IMR-90 (cell line): ENCODE measurements around the gene SLC9A6. TPM values are rescaled to one million over a fixed set of nuclear protein-coding genes. Genes with fewer than 3 reads are reported as not detected.

ENCODE experiments used
- ATAC-seq: fragments of 200-7000 bp; cut with Tn5 transposase; 2 replicates; pipeline ENCODE4 v1.9.1; 2020; ENCODE audit warnings: low read depth, mild to moderate bottlenecking, moderate library complexity
- BruUV-seq: library from RNA; stranded (reverse); fragments of 400-500 nt; replicated peaks from 2 replicates; lab custom pipeline; 2021; lab: Mats Ljungman, UMichigan
- CTCF ChIA-PET: fragments of 300-600 bp; formaldehyde crosslinking; extraction: SDS; loops from one replicate; lab custom pipeline; 2021; ENCODE audit warnings: antibody characterized with exemption; lab: Yijun Ruan, JAX
- POLR2A ChIA-PET: fragments of 300-600 bp; sonication (Branson Sonifier 250); formaldehyde crosslinking; loops from one replicate; lab custom pipeline; 2022; ENCODE audit warnings: antibody characterized with exemption; ENCODE audit not compliant: unreplicated experiment; lab: Charles Lee
- DNase-seq: peaks from one replicate; pipeline ENCODE4 v3.0.0; 2013
- H2AFZ ChIP-seq: replicated peaks from 2 replicates; pipeline ENCODE3; 2013; ENCODE audit warnings: low read length, mild to moderate bottlenecking; ENCODE audit not compliant: poor library complexity
- H2AK5ac ChIP-seq: 2 replicates; pipeline ENCODE4 v1.6.1; 2013; ENCODE audit warnings: low read depth, low read length, inconsistent platforms
- H2AK9ac ChIP-seq: replicated peaks from 2 replicates; pipeline ENCODE3; 2013; ENCODE audit warnings: mild to moderate bottlenecking, low read depth, low read length, moderate library complexity; ENCODE audit not compliant: poor library complexity
- H2BK120ac ChIP-seq: 2 replicates; pipeline ENCODE4 v1.6.1; 2013; ENCODE audit warnings: low read depth, low read length, inconsistent platforms
- H2BK15ac ChIP-seq: 3 replicates; pipeline ENCODE4 v1.6.1; 2013; ENCODE audit warnings: low read depth, low read length, inconsistent platforms
- H2BK20ac ChIP-seq: 2 replicates; pipeline ENCODE4 v1.6.1; 2013; ENCODE audit warnings: low read depth, mild to moderate bottlenecking, inconsistent platforms, low read length, moderate library complexity
- H2BK5ac ChIP-seq: 2 replicates; pipeline ENCODE4 v1.6.1; 2013; ENCODE audit warnings: mild to moderate bottlenecking, low read depth, low read length, inconsistent platforms; ENCODE audit not compliant: poor library complexity, severe bottlenecking
- H3K14ac ChIP-seq: replicated peaks from 2 replicates; pipeline ENCODE4 v1.6.1; 2013; ENCODE audit warnings: low read depth, low read length, inconsistent platforms
- H3K18ac ChIP-seq: 2 replicates; pipeline ENCODE4 v1.6.1; 2013; ENCODE audit warnings: low read depth, low read length, control low read depth
- H3K23ac ChIP-seq: 2 replicates; pipeline ENCODE4 v1.6.1; 2013; ENCODE audit warnings: low read depth, low read length, inconsistent platforms
- H3K27ac ChIP-seq: 2 replicates; pipeline ENCODE4 v1.5.1; 2013; ENCODE audit warnings: mild to moderate bottlenecking, control low read depth, low read length; ENCODE audit not compliant: insufficient read depth
- H3K27me3 ChIP-seq: 2 replicates; pipeline ENCODE4 v1.6.1; 2013; ENCODE audit warnings: low read length; ENCODE audit not compliant: control insufficient read depth, insufficient read depth
- H3K36me3 ChIP-seq: 2 replicates; pipeline ENCODE4 v1.6.1; 2013; ENCODE audit warnings: low read length, mixed read lengths; ENCODE audit not compliant: control insufficient read depth, insufficient read depth
- H3K4ac ChIP-seq: 2 replicates; pipeline ENCODE4 v1.6.1; 2013; ENCODE audit warnings: low read depth, low read length, inconsistent platforms
- H3K4me1 ChIP-seq: 2 replicates; pipeline ENCODE4 v1.6.1; 2013; ENCODE audit warnings: low read length, mixed read lengths; ENCODE audit not compliant: control insufficient read depth, insufficient read depth
- H3K4me2 ChIP-seq: 2 replicates; pipeline ENCODE4 v1.6.1; 2013; ENCODE audit warnings: low read depth, mild to moderate bottlenecking, control low read depth, low read length, moderate library complexity
- H3K4me3 ChIP-seq: 2 replicates; pipeline ENCODE4 v1.5.1; 2013; ENCODE audit warnings: low read depth, mild to moderate bottlenecking, control low read depth, low read length, moderate library complexity; ENCODE audit not compliant: insufficient read depth
- H3K56ac ChIP-seq: 2 replicates; pipeline ENCODE4 v1.6.1; 2013; ENCODE audit warnings: low read length, inconsistent platforms; ENCODE audit not compliant: insufficient read depth; ENCODE audit errors: extremely low read depth
- H3K79me1 ChIP-seq, 2 experiments: 2 replicates each; pipeline ENCODE4 v1.6.1; 2013; ENCODE audit warnings: low read length in 2 of 2, inconsistent platforms in 1 of 2, low read depth in 1 of 2
- H3K9ac ChIP-seq: 2 replicates; pipeline ENCODE4 v1.6.1; 2013; ENCODE audit warnings: low read depth, low read length, control low read depth
- H3K9me1 ChIP-seq: 2 replicates; pipeline ENCODE4 v1.6.1; 2013; ENCODE audit warnings: low read length, inconsistent platforms; ENCODE audit not compliant: insufficient read depth
- H3K9me3 ChIP-seq: 2 replicates; pipeline ENCODE4 v1.6.1; 2013; ENCODE audit warnings: low read length; ENCODE audit not compliant: control insufficient read depth, insufficient read depth
- H4K20me1 ChIP-seq: 2 replicates; pipeline ENCODE4 v1.6.1; 2013; ENCODE audit warnings: low read length, inconsistent platforms; ENCODE audit not compliant: insufficient read depth
- H4K5ac ChIP-seq: 2 replicates; pipeline ENCODE4 v1.6.1; 2013; ENCODE audit warnings: mild to moderate bottlenecking, low read depth, low read length, control low read depth
- H4K8ac ChIP-seq, 2 experiments: 2 replicates each; pipeline ENCODE4 v1.6.1; 2013; ENCODE audit warnings: low read depth in 2 of 2, low read length in 2 of 2, control low read depth in 1 of 2, inconsistent platforms in 1 of 2
- H4K91ac ChIP-seq: 2 replicates; pipeline ENCODE4 v1.6.1; 2013; ENCODE audit warnings: low read depth, low read length, inconsistent platforms; ENCODE audit not compliant: insufficient read depth
- BHLHE40 ChIP-seq: fragments of 150-350 bp; IDR thresholded peaks from 2 replicates; pipeline ENCODE4 v1.6.1; 2016; ENCODE audit warnings: mild to moderate bottlenecking, low read depth, low read length
- CHD1 ChIP-seq: IDR thresholded peaks from 2 replicates; pipeline ENCODE4 v1.6.1; 2012; ENCODE audit warnings: low read depth, low read length, improper control_type of control experiment
- MAFK ChIP-seq: IDR thresholded peaks from 2 replicates; pipeline ENCODE4 v1.6.1; 2012; ENCODE audit warnings: low read depth, low read length, improper control_type of control experiment
- MAZ ChIP-seq: IDR thresholded peaks from 2 replicates; pipeline ENCODE4 v1.6.1; 2012; ENCODE audit warnings: low read depth, mild to moderate bottlenecking, low read length, improper control_type of control experiment, moderate library complexity, borderline replicate concordance
- MXI1 ChIP-seq: IDR thresholded peaks from 2 replicates; pipeline ENCODE4 v1.6.1; 2012; ENCODE audit warnings: low read depth, mild to moderate bottlenecking, low read length, moderate library complexity, borderline replicate concordance
- NFE2L2 ChIP-seq: fragments of 150-350 bp; IDR thresholded peaks from 2 replicates; pipeline ENCODE4 v1.6.1; 2016; ENCODE audit warnings: low read depth, mild to moderate bottlenecking, low read length
- POLR2A ChIP-seq: IDR thresholded peaks from 2 replicates; pipeline ENCODE4 v1.6.1; 2012; ENCODE audit warnings: mild to moderate bottlenecking, low read depth, low read length
- RCOR1 ChIP-seq: IDR thresholded peaks from 2 replicates; pipeline ENCODE4 v1.6.1; 2012; ENCODE audit warnings: mild to moderate bottlenecking, low read length, improper control_type of control experiment; ENCODE audit not compliant: insufficient replicate concordance
- RFX5 ChIP-seq: IDR thresholded peaks from 2 replicates; pipeline ENCODE4 v1.8.0; 2012; ENCODE audit warnings: low read depth, mild to moderate bottlenecking, low read length, moderate library complexity
- SMC3 ChIP-seq: fragments of 150-350 bp; IDR thresholded peaks from 2 replicates; pipeline ENCODE4 v1.6.1; 2016; ENCODE audit warnings: low read depth, mild to moderate bottlenecking, antibody characterized with exemption, low read length, moderate library complexity
- USF2 ChIP-seq: fragments of 150-350 bp; IDR thresholded peaks from 2 replicates; pipeline ENCODE4 v1.6.1; 2017; ENCODE audit warnings: mild to moderate bottlenecking, antibody characterized with exemption, low read length, low read depth
- WGBS, 2 experiments: methylation state at CpG; one replicate each; pipeline versions ENCODE4 v1.1.5 to v1.1.7; 2013; ENCODE audit warnings: missing lambda C conversion rate in 2 of 2; ENCODE audit not compliant: insufficient read length in 1 of 2; ENCODE audit errors: extremely low coverage in 2 of 2; 5-methylcytosine and 5-hydroxymethylcytosine counted together
- dilution Hi-C: fragments of 300-500 bp; cut with HindIII; formaldehyde crosslinking; loops from one replicate; pipeline ENCODE4 v1.14.3; 2018; ENCODE audit warnings: low sequenced_read_pairs; ENCODE audit not compliant: unreplicated experiment
- in situ Hi-C: fragments of 300-500 bp; cut with MboI; formaldehyde crosslinking; loops from 3 replicates; pipeline ENCODE4 v1.14.3; 2019; ENCODE audit warnings: low sequenced_read_pairs, inconsistent platforms, mixed read lengths
- intact Hi-C: fragments of 100-400 bp; cut with micrococcal nuclease; formaldehyde crosslinking; loops from 2 replicates; pipeline ENCODE4 v1.10.0; 2022
- polyA plus RNA-seq, 3 experiments: library from polyadenylated mRNA; depleted of rRNA; stranded (reverse); fragments of >200 nt; gene quantifications; 2 replicates each; pipeline ENCODE4 v1.2.3, GENCODE V29; 2012; ENCODE audit warnings: low replicate concordance in 1 of 3
- total RNA-seq: library from RNA; depleted of rRNA; stranded (reverse); fragments of >200 nt; gene quantifications from 2 replicates; pipeline ENCODE4 v1.2.3, GENCODE V29; 2012
- TF ChIP-seq, protein P1 (sequence below): conservative IDR thresholded peaks from 2 replicates; pipeline ENCODE4 v1.5.1; 2012; ENCODE audit warnings: mild to moderate bottlenecking, low read depth, low read length, improper control_type of control experiment
- TF ChIP-seq, protein P2 (sequence below): fragments of 150-350 bp; IDR thresholded peaks from 2 replicates; pipeline ENCODE4 v1.6.1; 2016; ENCODE audit warnings: low read depth, mild to moderate bottlenecking, low read length, moderate library complexity, borderline replicate concordance

SLC9A6 gene
- total and polyA plus RNA-seq, 2 of the 4 experiments (the other 2 are of a cell fraction) = 6.9 to 19.0 TPM

- CTCF ChIA-PET = no interaction called here
- H3K9me1 ChIP-seq = peaks cover 3% of the 10 kb centered on the region; the same call in 1 of the 2 replicates
- H4K8ac ChIP-seq = no peak overlapping the region
- no peak overlapping the region for H2AFZ ChIP-seq
- H3K4me3 ChIP-seq = no peak overlapping the region
- in situ Hi-C loops (no loop called here), dilution Hi-C loops (no loop called here), intact Hi-C loops (no loop called here)
- H3K23ac ChIP-seq = no peak overlapping the region
- no TSS peak for BruUV-seq
- no peak overlapping the region for H3K56ac ChIP-seq
- H2BK5ac ChIP-seq = no peak overlapping the region
- H3K4me1 ChIP-seq = peaks cover 6% of the 10 kb centered on the region
- no peaks in the 10 kb centered on the region for H3K9me3 ChIP-seq
- TF ChIP-seq MXI1 = no peak
- no peak for TF ChIP-seq MAFK
- TF ChIP-seq BHLHE40 = no peak
- no peak for TF ChIP-seq POLR2A
- TF ChIP-seq, protein P1, sequence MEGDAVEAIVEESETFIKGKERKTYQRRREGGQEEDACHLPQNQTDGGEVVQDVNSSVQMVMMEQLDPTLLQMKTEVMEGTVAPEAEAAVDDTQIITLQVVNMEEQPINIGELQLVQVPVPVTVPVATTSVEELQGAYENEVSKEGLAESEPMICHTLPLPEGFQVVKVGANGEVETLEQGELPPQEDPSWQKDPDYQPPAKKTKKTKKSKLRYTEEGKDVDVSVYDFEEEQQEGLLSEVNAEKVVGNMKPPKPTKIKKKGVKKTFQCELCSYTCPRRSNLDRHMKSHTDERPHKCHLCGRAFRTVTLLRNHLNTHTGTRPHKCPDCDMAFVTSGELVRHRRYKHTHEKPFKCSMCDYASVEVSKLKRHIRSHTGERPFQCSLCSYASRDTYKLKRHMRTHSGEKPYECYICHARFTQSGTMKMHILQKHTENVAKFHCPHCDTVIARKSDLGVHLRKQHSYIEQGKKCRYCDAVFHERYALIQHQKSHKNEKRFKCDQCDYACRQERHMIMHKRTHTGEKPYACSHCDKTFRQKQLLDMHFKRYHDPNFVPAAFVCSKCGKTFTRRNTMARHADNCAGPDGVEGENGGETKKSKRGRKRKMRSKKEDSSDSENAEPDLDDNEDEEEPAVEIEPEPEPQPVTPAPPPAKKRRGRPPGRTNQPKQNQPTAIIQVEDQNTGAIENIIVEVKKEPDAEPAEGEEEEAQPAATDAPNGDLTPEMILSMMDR = no peak
- no peak for TF ChIP-seq RCOR1
- no peak for TF ChIP-seq NFE2L2
- TF ChIP-seq CHD1 = no peak
- TF ChIP-seq MAZ = no peak
- TF ChIP-seq SMC3 = no peak
- TF ChIP-seq USF2 = no peak
- TF ChIP-seq RFX5 = no peak
- TF ChIP-seq, protein P2, sequence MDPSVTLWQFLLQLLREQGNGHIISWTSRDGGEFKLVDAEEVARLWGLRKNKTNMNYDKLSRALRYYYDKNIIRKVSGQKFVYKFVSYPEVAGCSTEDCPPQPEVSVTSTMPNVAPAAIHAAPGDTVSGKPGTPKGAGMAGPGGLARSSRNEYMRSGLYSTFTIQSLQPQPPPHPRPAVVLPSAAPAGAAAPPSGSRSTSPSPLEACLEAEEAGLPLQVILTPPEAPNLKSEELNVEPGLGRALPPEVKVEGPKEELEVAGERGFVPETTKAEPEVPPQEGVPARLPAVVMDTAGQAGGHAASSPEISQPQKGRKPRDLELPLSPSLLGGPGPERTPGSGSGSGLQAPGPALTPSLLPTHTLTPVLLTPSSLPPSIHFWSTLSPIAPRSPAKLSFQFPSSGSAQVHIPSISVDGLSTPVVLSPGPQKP = no peak
- no peaks in the 10 kb centered on the region for H3K36me3 ChIP-seq
- H2BK120ac ChIP-seq = no peak overlapping the region
- H3K9ac ChIP-seq = no peak overlapping the region
- no peak overlapping the region for H2AK5ac ChIP-seq
- no peaks in the 10 kb centered on the region for H3K27me3 ChIP-seq
- DNase-seq (no peak), ATAC-seq (no peak)
- no peak overlapping the region for H3K4ac ChIP-seq
- no peak overlapping the region for H3K18ac ChIP-seq
- no peaks in the 10 kb centered on the region for H4K20me1 ChIP-seq
- no peak overlapping the region for H3K14ac ChIP-seq
- POLR2A ChIA-PET = interaction anchor here (0.6 kb wide), 1 partner anchor 152 kb away, joined by 4 read pairs; no protein-coding TSS in a partner anchor
- H2BK20ac ChIP-seq = no peak overlapping the region
- H2AK9ac ChIP-seq = no peak overlapping the region
- no peak overlapping the region for H4K5ac ChIP-seq
- H3K79me1 ChIP-seq = no peaks in the 10 kb centered on the region
- no peak overlapping the region for H3K4me2 ChIP-seq
- no peak overlapping the region for H4K91ac ChIP-seq
- no CpG with 5 or more reads among the region's 4 CpGs for WGBS, 2 experiments
- H2BK15ac ChIP-seq = no peak overlapping the region
- no peak overlapping the region for H3K27ac ChIP-seq
Observed at GRCh38 chrX:136057567-136057966, 72.3 kb downstream of the SLC9A6 start.
